Astrocyte of the cerebellum (primary cell): ENCODE results near the gene BMP15.

ENCODE experiments used
- DNase-seq: peaks from one replicate; pipeline ENCODE4 v3.0.0-alpha.2; 2011; ENCODE audit warnings: low read depth
- H3K4me3 ChIP-seq: 2 replicates; pipeline ENCODE4 v1.5.1; 2011; ENCODE audit warnings: mild to moderate bottlenecking, low read depth, low read length, moderate library complexity
- CTCF ChIP-seq: IDR thresholded peaks from 2 replicates; pipeline ENCODE4 v1.5.1; 2012; ENCODE audit warnings: low read length, low read depth, moderate library complexity, mild to moderate bottlenecking; ENCODE audit errors: missing control alignments
- in situ Hi-C: cut with HindIII; loops from 2 replicates; pipeline ENCODE4 v1.10.0; 2017; ENCODE audit warnings: low sequenced_read_pairs

Gene BMP15

DNA sequence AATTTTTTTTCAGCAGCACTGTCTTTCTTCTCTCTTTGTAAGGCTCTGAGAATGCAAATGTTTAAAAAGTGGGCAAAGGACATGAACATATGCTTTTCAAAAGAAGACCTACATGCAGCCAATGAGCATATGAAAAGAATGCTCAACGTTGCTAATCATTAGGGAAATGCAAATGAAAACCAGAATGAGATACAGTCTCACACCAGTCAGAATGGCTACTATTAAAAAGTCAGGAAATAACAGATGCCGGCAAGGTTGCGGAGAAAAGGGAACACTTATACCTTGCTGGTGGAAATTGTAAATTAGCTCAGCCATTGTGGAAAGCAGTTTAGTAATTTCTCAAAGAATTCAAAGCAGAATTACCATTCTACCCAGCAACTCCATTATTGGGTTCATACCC lies 51.6 kb downstream of the BMP15 start:
- DNase-seq: no peak
- in situ Hi-C loops: no loop called here
- no peak overlapping the region for H3K4me3 ChIP-seq
- TF ChIP-seq CTCF: no peak

- no peak overlapping the region for H3K4me3 ChIP-seq
- no peak for DNase-seq
- in situ Hi-C loops: no loop called here
- TF ChIP-seq CTCF: no peak
Measured at GRCh38 chrX:50963842-50964241, 53.3 kb downstream of the BMP15 start.
